GM12878 (cell line): ENCODE measurements around the gene PSMB8. TPM values are rescaled to one million over a fixed set of nuclear protein-coding genes. Genes with fewer than 3 reads are reported as not detected.

ENCODE experiments used
- ATAC-seq: fragments of 200-7000 bp; cut with Tn5 transposase; 3 replicates; pipeline ENCODE4 v1.9.1; 2020; ENCODE audit warnings: mild to moderate bottlenecking, moderate library complexity
- BruUV-seq: library from RNA; stranded (reverse); fragments of 400-500 nt; replicated peaks from 2 replicates; lab custom pipeline; 2021; lab: Mats Ljungman, UMichigan
- CTCF ChIA-PET: fragments of 300-600 bp; sonication (Branson Sonifier 250); formaldehyde crosslinking; extraction: SDS; loops from one replicate; lab custom pipeline; 2021; ENCODE audit warnings: inconsistent platforms; lab: Yijun Ruan, JAX
- POLR2A ChIA-PET: fragments of 350-600 bp; formaldehyde crosslinking; extraction: SDS; loops from one replicate; lab custom pipeline; 2021; ENCODE audit warnings: inconsistent platforms; lab: Charles Lee
- RAD21 ChIA-PET: fragments of 300-600 bp; sonication (Branson Sonifier 250); formaldehyde crosslinking; loops from one replicate; lab custom pipeline; 2023; ENCODE audit warnings: antibody characterized with exemption; ENCODE audit not compliant: unreplicated experiment; lab: Charles Lee
- SMC1A ChIA-PET: fragments of 300-600 bp; sonication (Branson Sonifier 250); formaldehyde crosslinking; loops from one replicate; lab custom pipeline; 2023; ENCODE audit not compliant: unreplicated experiment, uncharacterized antibody; lab: Charles Lee
- DNase-seq: peaks from one replicate; pipeline ENCODE4 v3.0.0-alpha.2; 2011; ENCODE audit warnings: low read depth, low spot score
- FAIRE-seq: peaks from 3 replicates; lab custom pipeline; 2011; peaks lifted over from hg19 to GRCh38; lab: Jason Lieb, UNC
- H2AFZ ChIP-seq: 2 replicates; pipeline ENCODE4 v1.6.0; 2011; ENCODE audit warnings: low read depth, low read length, control low read depth; ENCODE audit not compliant: control insufficient read depth
- H3K27ac ChIP-seq: 2 replicates; pipeline ENCODE4 v1.5.1; 2011; ENCODE audit warnings: control low read depth; ENCODE audit not compliant: control insufficient read depth, insufficient read depth
- H3K27me3 ChIP-seq, 2 experiments: replicated peaks in 1 of 2; 2 replicates each; pipeline versions ENCODE4 v1.6.0 to v1.6.1; 2011; ENCODE audit warnings: low read length in 1 of 2; ENCODE audit not compliant: control insufficient read depth in 2 of 2, insufficient read depth in 2 of 2
- H3K36me3 ChIP-seq, 2 experiments: 2 replicates each; pipeline ENCODE4 v1.5.1; 2011; ENCODE audit warnings: low read length in 1 of 2; ENCODE audit not compliant: control insufficient read depth in 2 of 2, insufficient read depth in 2 of 2
- H3K4me1 ChIP-seq: 2 replicates; pipeline ENCODE4 v1.6.1; 2011; ENCODE audit warnings: mild to moderate bottlenecking, low read length, moderate library complexity, mixed read lengths; ENCODE audit not compliant: control insufficient read depth, insufficient read depth
- H3K4me2 ChIP-seq: 2 replicates; pipeline ENCODE4 v1.6.0; 2011; ENCODE audit warnings: control low read depth; ENCODE audit not compliant: control insufficient read depth, insufficient read depth
- H3K4me3 ChIP-seq: fragments of 200-600 bp; sonication (generic); 2 replicates; pipeline ENCODE4 v1.5.1; 2016
- H3K79me2 ChIP-seq: 2 replicates; pipeline ENCODE4 v1.6.0; 2011; ENCODE audit warnings: low read length; ENCODE audit not compliant: control insufficient read depth, insufficient read depth
- H3K9ac ChIP-seq: 2 replicates; pipeline ENCODE4 v1.8.0; 2011; ENCODE audit warnings: low read length, control low read depth, mixed read lengths; ENCODE audit not compliant: control insufficient read depth, insufficient read depth
- H3K9me3 ChIP-seq: replicated peaks from 3 replicates; pipeline ENCODE4 v1.5.1; 2011; ENCODE audit warnings: mild to moderate bottlenecking, low read length; ENCODE audit not compliant: control insufficient read depth, insufficient read depth
- H4K20me1 ChIP-seq: 2 replicates; pipeline ENCODE4 v1.6.0; 2011; ENCODE audit not compliant: control insufficient read depth, insufficient read depth
- ASH2L ChIP-seq: fragments of 300-600, 200-600 bp; sonication (generic); IDR thresholded peaks from 2 replicates; pipeline ENCODE4 v1.6.1; 2017; ENCODE audit warnings: low read depth, mild to moderate bottlenecking, borderline replicate concordance
- BMI1 ChIP-seq: fragments of 450-650 bp; IDR thresholded peaks from 2 replicates; pipeline ENCODE4 v1.6.1; 2016; ENCODE audit warnings: mild to moderate bottlenecking, moderate library complexity, borderline replicate concordance
- E2F4 ChIP-seq: IDR thresholded peaks from 2 replicates; pipeline ENCODE4 v1.6.1; 2012; ENCODE audit warnings: low read depth, low read length, improper control_type of control experiment
- IRF5 ChIP-seq: fragments of 450-650 bp; IDR thresholded peaks from 2 replicates; pipeline ENCODE4 v1.6.1; 2017; ENCODE audit warnings: borderline replicate concordance
- NFIC ChIP-seq: IDR thresholded peaks from 2 replicates; pipeline ENCODE4 v1.6.1; 2012; ENCODE audit warnings: low read depth, mild to moderate bottlenecking, inconsistent platforms, low read length, moderate library complexity
- NR2F1 ChIP-seq: fragments of 450-650 bp; conservative IDR thresholded peaks from 2 replicates; pipeline ENCODE4 v1.6.1; 2017; ENCODE audit warnings: mild to moderate bottlenecking
- NRF1 ChIP-seq: conservative IDR thresholded peaks from 2 replicates; pipeline ENCODE4 v1.6.1; 2011; ENCODE audit warnings: mild to moderate bottlenecking, low read depth, low read length, improper control_type of control experiment
- PML ChIP-seq: IDR thresholded peaks from 2 replicates; pipeline ENCODE4 v1.6.1; 2012; ENCODE audit warnings: low read length, inconsistent platforms
- POLR2A ChIP-seq: IDR thresholded peaks from 2 replicates; pipeline ENCODE4 v1.6.1; 2011; ENCODE audit warnings: low read depth, mild to moderate bottlenecking, low read length
- PRDM15 ChIP-seq: fragments of 450-650 bp; formaldehyde crosslinking; IDR thresholded peaks from 2 replicates; pipeline ENCODE4 v1.4.0; 2020; ENCODE audit warnings: mild to moderate bottlenecking, moderate library complexity
- RB1 ChIP-seq: fragments of 450-650 bp; formaldehyde crosslinking; IDR thresholded peaks from 2 replicates; pipeline ENCODE4 v1.6.1; 2017; ENCODE audit warnings: mild to moderate bottlenecking, borderline replicate concordance
- RCOR1 ChIP-seq: conservative IDR thresholded peaks from 2 replicates; pipeline ENCODE4 v1.6.1; 2012; ENCODE audit warnings: low read depth, low read length, improper control_type of control experiment
- RELB ChIP-seq: fragments of 450-650 bp; IDR thresholded peaks from 2 replicates; pipeline ENCODE4 v1.6.1; 2017; ENCODE audit warnings: low read depth, mild to moderate bottlenecking, moderate library complexity
- TAF1 ChIP-seq: IDR thresholded peaks from 2 replicates; pipeline ENCODE4 v1.6.1; 2011; ENCODE audit warnings: mild to moderate bottlenecking, low read depth, low read length, borderline replicate concordance
- TARDBP ChIP-seq: IDR thresholded peaks from 2 replicates; pipeline ENCODE4 v1.6.1; 2016; ENCODE audit warnings: borderline replicate concordance
- YBX1 ChIP-seq: fragments of 450-650 bp; IDR thresholded peaks from 2 replicates; pipeline ENCODE4 v1.6.1; 2016; ENCODE audit warnings: antibody characterized with exemption
- ZSCAN29 ChIP-seq: fragments of 450-650 bp; IDR thresholded peaks from 2 replicates; pipeline ENCODE4 v1.6.1; 2017; ENCODE audit warnings: mild to moderate bottlenecking, moderate library complexity
- ZZZ3 ChIP-seq: IDR thresholded peaks from 2 replicates; pipeline ENCODE4 v1.6.1; 2011; ENCODE audit warnings: low read depth; ENCODE audit not compliant: control insufficient read depth, insufficient read length
- WGBS: methylation state at CpG from one replicate; pipeline ENCODE4 v1.1.6; 2016; ENCODE audit warnings: low lambda C conversion rate; ENCODE audit not compliant: insufficient replicate concordance, insufficient coverage; ENCODE audit errors: missing lambda C conversion rate; 5-methylcytosine and 5-hydroxymethylcytosine counted together
- in situ Hi-C: fragments of 300-500 bp; cut with MboI; formaldehyde crosslinking; loops from 9 replicates; pipeline ENCODE4 v1.14.3; 2018; ENCODE audit warnings: mixed read lengths
- intact Hi-C: fragments of 100-400 bp; cut with micrococcal nuclease; formaldehyde crosslinking; loops from one replicate; pipeline ENCODE4 v1.14.2; 2022; ENCODE audit not compliant: unreplicated experiment
- polyA plus RNA-seq, 11 experiments: library from polyadenylated mRNA; depleted of rRNA in 4 of 11; unstranded in 6 of 11; stranded (reverse) in 5 of 11; fragments of >200 nt; fragmentation: Nextera tagmentation in 4 of 11; fragmentation: Illumina TruSeq in 1 of 11; extraction: Ambion mirVana in 4 of 11; extraction: Trizol in 1 of 11; gene quantifications; 1 replicate in 1 of 11; 2 replicates in 10 of 11; pipeline versions ENCODE4 v1.2.1 to v1.2.3, GENCODE V29; 2011 to 2016; ENCODE audit warnings: inconsistent platforms in 2 of 11, missing spikeins in 2 of 11, low read depth in 1 of 11
- total RNA-seq, 4 experiments: library from RNA; depleted of rRNA in 3 of 4; stranded (reverse); fragments of >200 nt in 3 of 4; fragmentation: Illumina TruSeq in 1 of 4; extraction: Trizol in 1 of 4; gene quantifications; 2 replicates each; pipeline versions ENCODE4 v1.2.1 to v1.2.3, GENCODE V29; 2013 to 2021

Gene PSMB8
- total and polyA plus RNA-seq, 10 of the 15 experiments (the other 5 are each of a cell fraction or from before 2014, with no cell fraction given): 304 to 557 (median 379) TPM

- H3K79me2 ChIP-seq: peaks cover 70% of the 10 kb centered on the region
Measured at GRCh38 chr6:32842690-32843089, 1.2 kb downstream of the PSMB8 start.

More at GRCh38 chr6:32842690-32843089, 1.2 kb downstream of the PSMB8 start:
- Histone ChIP-seq H4K20me1 (no peaks in the 10 kb centered on the region; the same call in 1 of the 2 replicates), H3K27ac (peak overlapping the region; percentile 96), H3K36me3 (peaks cover 5 to 35% of the 10 kb centered on the region in 2 experiments), H3K4me1 (peaks cover 62% of the 10 kb centered on the region), H3K9ac (peak overlapping the region; percentile 99), H3K4me2 (peak overlapping the region; percentile 99), H2AFZ (no peak overlapping the region), H3K9me3 (no peaks in the 10 kb centered on the region), H3K27me3 (no peaks in the 10 kb centered on the region), H3K4me3 (peak overlapping the region; percentile 96)
- no peak for ATAC-seq
- POLR2A ChIA-PET: interaction anchor here (0.5 to 10.5 kb wide), 10 partner anchors 8 to 395 kb away, joined by 3 to 357 read pairs (median 7); partner anchors contain the start of genes HLA-DMA, PSMB9 and TAP1
- BruUV-seq: no TSS peak
- 8% methylated on average over 8 of the region's 8 CpGs for WGBS
- SMC1A ChIA-PET: interaction anchor here (1.4 to 6.8 kb wide), 5 partner anchors 13 to 141 kb away, joined by 4 to 226 read pairs (median 50); partner anchors contain the start of genes PSMB9 and TAP1
- RAD21 ChIA-PET: interaction anchor here (1.3 to 10.5 kb wide), 3 partner anchors 14 to 110 kb away, joined by 3 to 269 read pairs (median 236); partner anchors contain the start of genes PSMB9 and TAP1
- in situ Hi-C loops (no loop called here), intact Hi-C loops (loop anchor here (5.0 kb wide), 1 partner anchor 130 kb away; no protein-coding TSS in a partner anchor)
- DNase-seq: no peak
- CTCF ChIA-PET: interaction anchor here (0.9 to 10.7 kb wide), 5 partner anchors 14 to 142 kb away, joined by 3 to 311 read pairs (median 11); partner anchors contain the start of genes PSMB9 and TAP1
- no peak for TF ChIP-seq NRF1
- TF ChIP-seq POLR2A: no peak; the same call in 1 of the 2 replicates
- no peak for TF ChIP-seq TARDBP
- TF ChIP-seq NFIC: no peak
- TF ChIP-seq YBX1: no peak
- TF ChIP-seq IRF5: no peak
- TF ChIP-seq PML: no peak
- no peak for TF ChIP-seq ZSCAN29
- TF ChIP-seq NR2F1: no peak
- TF ChIP-seq TAF1: no peak
- no peak for TF ChIP-seq PRDM15 (CRISPR knock-in tag)
- TF ChIP-seq RB1: no peak
- no peak for TF ChIP-seq ASH2L
- no peak for TF ChIP-seq RCOR1
- TF ChIP-seq ZZZ3: no peak
- TF ChIP-seq E2F4: no peak
- TF ChIP-seq BMI1: no peak
- TF ChIP-seq RELB: no peak
- peak; percentile 18 for FAIRE-seq
